GM21528 (cell line): ENCODE results near the gene CKAP2L.
"Not testable (repeated sequence)": the region's sequence is repeated elsewhere in the genome, so short reads cannot be mapped to it uniquely, and the experiment has no call there.

ENCODE experiments used
- ATAC-seq: cut with Tn5 transposase; IDR thresholded peaks from one replicate; pipeline ENCODE4 v1.9.1; 2021; ENCODE audit warnings: mild to moderate bottlenecking, moderate library complexity; ENCODE audit not compliant: unreplicated experiment, low FRiP score

CKAP2L gene

DNA sequence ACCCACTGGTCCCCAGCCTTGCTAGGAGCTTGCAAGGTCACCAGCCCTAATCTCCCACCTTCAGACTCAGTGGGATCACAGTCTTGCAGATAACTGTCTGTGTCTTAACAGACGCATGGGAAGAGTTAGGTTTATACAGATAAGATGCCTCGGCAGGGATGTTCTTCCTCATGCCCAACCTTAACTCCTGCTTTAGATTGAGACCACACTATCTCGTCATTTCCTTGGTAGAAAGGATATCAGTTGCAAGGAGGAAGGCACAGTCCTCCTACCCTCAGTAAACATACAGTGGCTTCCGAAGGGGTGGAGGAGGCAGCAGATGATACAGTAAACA is 36.4 kb downstream of the CKAP2L start:
- no peak for ATAC-seq

- ATAC-seq = no peak
Observed at GRCh38 chr2:112727276-112728028, 37.0 kb downstream of the CKAP2L start.

DNA sequence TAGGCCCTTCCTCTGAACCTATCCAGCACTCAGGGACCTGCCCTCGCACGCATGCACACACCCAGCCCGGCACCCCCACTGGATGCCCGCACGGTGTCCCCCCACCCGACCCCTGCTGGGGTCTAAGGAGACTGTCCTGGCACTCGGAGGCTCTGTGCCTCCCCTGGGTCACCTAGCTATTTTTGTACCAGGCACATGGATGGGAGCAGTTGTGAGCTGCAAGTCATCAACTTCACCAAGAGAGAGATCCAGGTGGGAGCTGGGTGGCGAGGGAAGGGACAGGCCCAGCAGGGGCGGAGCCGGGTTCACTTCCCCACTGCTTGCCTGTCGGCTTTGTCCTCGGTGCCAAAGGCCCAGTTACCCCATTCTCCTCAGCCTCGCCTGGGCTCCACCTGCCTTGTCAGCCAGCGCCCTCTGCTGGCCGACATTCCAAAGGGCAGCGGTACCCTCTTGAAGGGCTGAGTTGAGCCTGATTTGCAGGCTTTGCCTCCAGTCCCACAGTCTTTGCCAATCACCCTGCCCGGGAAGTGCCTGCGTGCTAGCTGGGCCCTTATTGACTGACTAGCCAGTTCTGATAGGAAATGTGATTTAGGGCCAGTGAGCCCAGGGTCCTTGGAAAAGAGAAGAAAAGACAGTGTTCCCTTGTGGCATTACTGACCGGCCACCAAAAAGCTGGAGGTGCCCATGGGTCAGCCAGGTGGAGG is 37.8 kb downstream of the CKAP2L start:
- ATAC-seq = peak; percentile 75

DNA sequence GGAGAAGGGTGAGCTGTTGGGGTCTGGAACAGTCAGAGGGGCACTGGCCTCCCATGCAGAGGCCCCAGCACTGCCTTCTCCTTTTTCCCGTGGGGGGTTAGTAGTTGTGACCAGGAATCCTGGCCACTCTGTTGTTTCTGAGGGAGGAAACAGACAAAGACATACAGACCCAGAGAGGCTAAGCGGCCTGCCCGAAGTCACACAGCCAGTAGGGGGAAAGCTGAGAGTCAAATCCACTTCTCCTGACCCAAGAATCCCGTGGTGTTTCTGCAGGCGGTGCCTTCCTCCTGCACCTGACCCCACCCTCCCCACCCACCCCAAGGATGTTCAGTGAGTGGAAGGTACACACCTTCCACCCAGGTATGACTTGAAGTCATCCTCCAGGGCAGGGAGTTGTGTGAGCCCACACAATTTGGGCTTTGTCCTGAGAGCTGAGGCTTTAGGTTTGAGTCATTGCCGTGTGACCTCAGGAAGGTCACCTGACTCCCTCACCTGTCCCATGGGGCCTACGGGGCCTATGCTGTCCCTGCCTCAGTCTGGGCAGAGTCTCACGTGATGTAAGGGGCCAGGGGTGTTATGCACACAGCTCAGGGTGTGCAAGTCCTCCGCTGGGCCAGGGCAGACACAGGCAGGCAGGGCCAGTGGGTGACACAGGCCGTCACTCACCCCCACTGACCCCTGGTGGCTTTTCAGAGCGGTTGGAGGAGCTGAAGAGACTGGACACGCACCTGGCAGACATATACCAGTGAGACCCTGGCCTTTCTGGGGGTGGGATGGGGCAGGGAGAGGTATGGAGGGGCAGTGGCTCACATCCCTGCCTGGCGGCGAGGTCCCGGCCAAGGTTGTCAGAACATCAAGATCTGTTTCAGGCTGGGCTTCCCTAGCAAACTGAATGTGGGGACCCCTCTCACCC is 38.6 kb downstream of the CKAP2L start:
- no peak for ATAC-seq

DNA sequence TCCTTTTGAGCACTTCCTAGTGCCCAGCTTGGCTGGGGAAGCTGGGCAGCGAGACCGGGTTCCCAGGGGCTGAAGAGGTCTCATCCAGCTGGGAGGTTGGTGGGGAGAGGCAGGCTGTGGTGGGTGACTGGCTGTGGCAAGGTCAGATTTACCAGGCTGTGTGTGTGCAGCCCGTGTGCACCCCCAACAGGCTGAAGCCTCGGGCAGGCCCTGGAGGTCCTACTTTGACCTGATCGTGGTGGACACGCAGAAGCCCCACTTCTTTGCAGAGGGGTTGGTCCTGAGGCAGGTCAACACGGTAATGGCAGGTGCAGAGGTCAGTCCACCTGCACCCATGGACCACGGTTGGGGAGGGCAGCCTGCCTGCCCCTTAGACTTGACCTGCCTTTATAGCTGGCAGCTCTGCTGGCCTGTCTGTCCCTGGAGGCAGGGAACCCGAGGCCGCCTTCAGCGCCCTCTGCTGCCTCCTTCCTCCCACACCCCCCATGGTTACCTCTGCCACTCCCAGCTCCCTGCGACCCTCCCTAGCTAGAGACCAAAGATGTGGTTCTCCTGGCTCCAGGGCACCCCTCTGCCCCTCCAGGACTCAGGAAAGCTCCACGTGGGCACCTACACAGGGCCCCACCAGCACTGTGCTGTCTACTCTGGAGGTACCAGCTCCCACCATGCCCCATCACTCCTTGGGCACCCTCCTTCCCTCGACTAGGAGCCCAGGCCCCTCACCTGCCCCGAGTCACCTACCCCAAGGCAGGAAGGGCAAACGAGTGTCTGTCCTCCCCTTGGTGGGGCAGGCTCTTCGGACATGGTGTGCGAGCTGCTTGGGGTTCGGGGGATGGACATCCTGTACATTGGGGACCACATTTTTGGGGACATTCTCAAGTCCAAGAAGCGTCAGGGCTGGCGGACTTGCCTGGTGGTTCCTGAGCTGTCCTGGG is 39.6 kb downstream of the CKAP2L start:
- ATAC-seq = no peak

DNA sequence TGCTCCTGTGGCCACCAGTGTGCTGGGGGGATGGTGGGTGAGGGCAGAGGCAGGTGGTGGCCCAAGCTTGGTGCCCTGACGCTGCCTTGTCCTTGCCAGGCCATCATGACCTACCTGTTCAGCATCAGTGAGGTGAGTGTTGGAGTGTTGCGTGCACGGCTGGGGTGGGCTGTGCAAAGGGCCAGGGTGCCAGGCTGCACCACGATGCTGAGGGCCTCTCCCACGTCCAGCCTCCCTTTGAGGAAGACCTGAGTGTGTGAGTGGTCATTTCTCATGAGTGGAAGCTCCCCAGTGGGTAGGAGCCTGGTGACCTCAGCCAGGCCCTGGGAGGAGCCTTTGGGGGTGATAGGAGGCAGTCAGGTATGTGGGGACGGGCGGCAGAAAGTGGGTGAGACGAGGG is 40.4 kb downstream of the CKAP2L start:
- no peak for ATAC-seq

- no peak for ATAC-seq
Observed at GRCh38 chr2:112723547-112723940, 40.9 kb downstream of the CKAP2L start.

DNA sequence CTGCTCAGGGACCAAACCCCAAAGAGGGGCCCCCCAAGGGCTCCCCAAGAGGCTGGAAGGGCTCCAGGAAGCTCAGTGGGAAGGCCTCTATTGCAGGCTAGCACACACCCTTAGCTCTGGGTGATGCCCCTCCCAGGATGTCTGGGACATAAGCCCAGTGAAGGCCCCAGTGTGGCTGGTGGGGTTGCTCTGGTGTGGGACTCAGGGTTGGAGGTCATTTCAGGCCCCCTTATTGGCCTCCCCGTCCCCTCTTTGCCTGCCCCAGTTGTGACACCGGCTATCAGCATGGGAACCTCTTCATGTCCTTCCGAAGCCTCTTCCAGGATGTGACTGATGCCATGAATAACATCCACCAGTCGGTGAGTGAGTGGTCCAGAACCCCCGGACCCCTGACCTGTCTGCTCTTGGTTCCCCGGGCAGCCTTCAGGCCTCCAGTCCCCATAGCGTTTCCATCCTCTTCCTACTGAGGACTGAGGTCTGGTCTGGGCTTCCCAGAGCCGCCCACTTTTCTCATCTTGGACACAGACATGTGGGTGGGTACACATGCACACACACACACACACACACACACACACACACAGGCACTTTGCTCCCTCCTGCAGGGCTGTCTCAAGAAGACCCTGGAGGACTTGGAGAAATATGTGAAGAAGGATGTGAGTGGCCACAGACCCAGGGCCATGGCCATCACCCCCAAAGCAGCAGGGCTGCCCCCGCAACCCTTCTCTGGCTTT is 41.4 kb downstream of the CKAP2L start:
- ATAC-seq = no peak

- no peak for ATAC-seq
Observed at GRCh38 chr2:112721819-112722522, 42.4 kb downstream of the CKAP2L start.

GRCh38 chr2:112720785-112721184 is 43.6 kb downstream of the CKAP2L start, which contains the start of gene NT5DC4:
Gene NT5DC4 (plus strand): TSS chr2:112721020. CDS start chr2:112721080, 60 bp downstream.
- ATAC-seq = no peak

DNA sequence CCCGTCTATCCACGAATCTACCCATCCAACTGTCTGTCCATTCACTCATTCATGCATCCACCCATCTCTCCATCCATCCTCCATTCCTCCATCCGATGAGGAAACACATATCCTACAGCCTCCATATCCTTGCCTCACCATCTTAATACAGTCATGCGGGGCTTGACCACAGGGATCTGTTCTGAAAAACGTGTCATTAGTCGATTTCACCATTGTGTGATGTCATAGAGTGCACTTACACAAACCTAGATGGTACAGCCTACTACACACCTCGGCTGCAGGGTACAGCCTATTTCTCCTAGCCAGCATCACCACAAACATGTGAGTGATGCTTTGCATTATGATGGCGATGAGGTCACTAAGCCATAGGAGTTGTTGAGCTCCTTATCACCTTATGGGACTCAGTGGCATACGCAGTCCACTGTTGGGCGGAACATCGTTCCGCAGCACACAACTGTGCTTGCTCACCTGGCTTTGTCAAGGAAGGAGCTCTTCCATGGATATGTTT is 45.5 kb downstream of the CKAP2L start:
- ATAC-seq = no peak

- not testable (repeated sequence) for ATAC-seq
Observed at GRCh38 chr2:112716826-112717352, 47.5 kb downstream of the CKAP2L start.

GRCh38 chr2:112716094-112716493 is 48.3 kb downstream of the CKAP2L start:
- not testable (repeated sequence) for ATAC-seq

DNA sequence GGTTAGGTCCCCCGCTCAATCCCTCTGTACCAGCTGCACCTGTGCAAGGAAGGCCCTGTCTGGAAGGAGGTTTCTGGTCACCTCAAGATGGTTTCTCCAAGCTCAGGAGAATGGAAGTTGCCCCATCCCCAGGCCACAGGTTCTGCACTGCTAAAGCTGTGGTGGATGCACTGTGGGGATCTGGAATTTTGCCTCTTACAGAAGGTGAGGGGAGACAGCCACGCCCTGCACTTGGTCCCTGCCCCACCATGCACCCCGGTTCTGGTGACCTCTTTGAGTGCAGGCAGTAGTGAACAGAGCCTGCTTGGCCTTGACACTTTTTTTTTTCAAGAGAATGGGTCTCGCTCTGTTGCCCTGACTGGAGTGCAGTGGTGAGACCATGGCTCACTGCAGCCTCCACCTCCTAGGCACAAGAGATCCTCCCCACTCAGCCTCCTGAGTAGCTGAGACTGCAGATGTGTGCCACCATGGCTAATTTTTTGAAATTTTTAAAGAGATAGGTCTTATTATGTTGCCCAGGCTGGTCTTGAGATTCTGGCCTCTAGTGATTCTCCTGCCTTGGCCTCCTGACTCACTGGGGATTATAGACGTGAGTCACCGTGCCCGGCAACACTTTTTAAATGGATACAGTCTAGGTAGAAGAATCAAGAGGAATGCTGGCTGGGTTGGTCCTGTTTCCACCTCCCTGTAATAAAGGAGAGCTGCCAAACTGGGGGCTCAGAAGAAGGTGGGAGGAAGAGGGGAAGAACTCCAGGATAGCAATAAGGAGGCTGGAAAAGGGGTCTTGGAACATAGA is 49.4 kb downstream of the CKAP2L start:
- ATAC-seq = no peak

DNA sequence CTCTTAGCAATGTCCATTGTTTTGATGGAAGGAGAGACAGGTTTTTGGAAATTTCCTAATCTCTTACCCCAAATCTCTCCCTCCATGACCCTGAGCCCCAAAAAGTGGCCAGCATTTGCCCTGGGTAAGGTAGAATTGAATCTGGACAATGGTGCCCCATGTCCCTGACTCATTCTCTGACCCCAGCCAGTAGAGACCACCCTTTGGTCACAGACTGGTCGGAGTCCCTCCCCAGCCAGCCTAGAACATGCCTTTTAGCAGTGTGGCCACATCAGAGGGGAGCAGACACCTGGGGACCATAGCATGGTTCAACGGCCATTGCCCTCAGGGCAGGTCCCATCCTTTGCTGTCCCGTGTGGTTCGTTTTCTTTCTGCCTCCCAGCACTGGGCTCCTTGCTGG is 50.1 kb downstream of the CKAP2L start:
- ATAC-seq = no peak

DNA sequence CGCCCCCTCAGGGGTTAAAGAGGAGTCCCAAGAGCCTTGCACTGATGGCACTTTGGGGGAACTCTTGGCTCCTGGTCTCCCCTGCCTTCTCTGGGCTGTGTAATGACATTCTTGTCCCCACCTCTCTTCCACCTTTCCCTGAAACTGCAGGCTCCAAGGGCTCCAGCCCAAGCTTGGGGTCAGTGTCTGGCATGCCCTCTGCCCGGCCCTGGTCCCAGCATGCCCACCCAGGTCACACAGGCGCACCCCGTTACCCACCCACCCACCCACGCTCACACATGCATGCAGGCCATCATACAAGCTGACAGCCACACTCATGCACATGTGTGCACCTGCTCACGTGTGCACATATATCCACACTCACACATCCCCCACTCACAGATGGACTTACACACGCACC is 50.5 kb downstream of the CKAP2L start:
- no peak for ATAC-seq

DNA sequence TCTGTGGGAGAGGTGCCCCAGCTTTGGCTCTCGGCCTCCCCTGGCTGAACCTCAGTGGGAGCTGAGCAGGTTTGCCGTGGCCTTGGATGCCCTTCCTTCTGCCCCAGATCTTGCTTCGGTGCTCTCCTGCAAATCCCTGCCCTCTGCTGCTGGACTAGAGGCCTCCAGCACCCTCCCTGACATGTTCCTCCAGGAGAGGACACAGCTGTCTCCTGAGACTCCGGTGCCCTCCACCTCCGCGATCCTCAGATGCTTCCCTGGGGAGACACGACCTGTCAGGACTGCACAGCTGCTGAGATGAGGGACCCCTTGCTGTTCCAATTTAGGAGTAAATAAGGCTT is 50.9 kb downstream of the CKAP2L start:
- ATAC-seq = no peak
